ENCODE results near the gene SLC37A1. TPM values are rescaled to one million over a fixed set of nuclear protein-coding genes. Genes with fewer than 3 reads are reported as not detected.
A peak's percentile ranks its signal among the peaks of the same experiment; 100 is the strongest.

SLC37A1 gene
- total and polyA plus RNA-seq, 2 donors from 2014 or later, result 3.4 to 21.8 TPM

GRCh38 chr21:42592156-42592820 lies 78.6 kb downstream of the SLC37A1 start:
- Histone ChIP-seq H3K27me3 (ENCODE audit: control insufficient read depth, insufficient read depth, low read length) (no peaks in the 10 kb centered on the region), H3K36me3 (ENCODE audit: control insufficient read depth in 2 of 3, insufficient read depth in 3 of 3, low read length in 3 of 3) (peaks cover 0 to 4% (median 0%) of the 10 kb centered on the region in 3 donors), H3K27ac (ENCODE audit: low read depth in 2 of 2, low read length in 2 of 2) (no peak overlapping the region), H3K4me3 (ENCODE audit: low read length in 3 of 3) (no peak overlapping the region), H3K4me1 (ENCODE audit: control insufficient read depth in 2 of 3, insufficient read depth in 2 of 3, low read depth in 1 of 3, low read length in 3 of 3) (peaks cover 0 to 8% (median 0%) of the 10 kb centered on the region in 3 donors), H3K9ac (ENCODE audit: low read length in 3 of 3) (no peak overlapping the region), H3K9me3 (ENCODE audit: control insufficient read depth in 2 of 3, insufficient read depth in 1 of 3, low read length in 3 of 3) (peaks cover 0 to under 1% (median 0%) of the 10 kb centered on the region in 3 donors)
- DNase-seq, result no peak
- TF ChIP-seq, protein P1, sequence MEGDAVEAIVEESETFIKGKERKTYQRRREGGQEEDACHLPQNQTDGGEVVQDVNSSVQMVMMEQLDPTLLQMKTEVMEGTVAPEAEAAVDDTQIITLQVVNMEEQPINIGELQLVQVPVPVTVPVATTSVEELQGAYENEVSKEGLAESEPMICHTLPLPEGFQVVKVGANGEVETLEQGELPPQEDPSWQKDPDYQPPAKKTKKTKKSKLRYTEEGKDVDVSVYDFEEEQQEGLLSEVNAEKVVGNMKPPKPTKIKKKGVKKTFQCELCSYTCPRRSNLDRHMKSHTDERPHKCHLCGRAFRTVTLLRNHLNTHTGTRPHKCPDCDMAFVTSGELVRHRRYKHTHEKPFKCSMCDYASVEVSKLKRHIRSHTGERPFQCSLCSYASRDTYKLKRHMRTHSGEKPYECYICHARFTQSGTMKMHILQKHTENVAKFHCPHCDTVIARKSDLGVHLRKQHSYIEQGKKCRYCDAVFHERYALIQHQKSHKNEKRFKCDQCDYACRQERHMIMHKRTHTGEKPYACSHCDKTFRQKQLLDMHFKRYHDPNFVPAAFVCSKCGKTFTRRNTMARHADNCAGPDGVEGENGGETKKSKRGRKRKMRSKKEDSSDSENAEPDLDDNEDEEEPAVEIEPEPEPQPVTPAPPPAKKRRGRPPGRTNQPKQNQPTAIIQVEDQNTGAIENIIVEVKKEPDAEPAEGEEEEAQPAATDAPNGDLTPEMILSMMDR (IDR thresholded peaks at IDR 0.05; ENCODE audit: borderline replicate concordance, extremely low read depth, insufficient read depth), result no peak
- intact Hi-C loops (cut with DNase I), result loop anchor here (10.0 kb wide), 1 partner anchor 223 kb away; no protein-coding TSS in a partner anchor
- FAIRE-seq, result no peak

DNA sequence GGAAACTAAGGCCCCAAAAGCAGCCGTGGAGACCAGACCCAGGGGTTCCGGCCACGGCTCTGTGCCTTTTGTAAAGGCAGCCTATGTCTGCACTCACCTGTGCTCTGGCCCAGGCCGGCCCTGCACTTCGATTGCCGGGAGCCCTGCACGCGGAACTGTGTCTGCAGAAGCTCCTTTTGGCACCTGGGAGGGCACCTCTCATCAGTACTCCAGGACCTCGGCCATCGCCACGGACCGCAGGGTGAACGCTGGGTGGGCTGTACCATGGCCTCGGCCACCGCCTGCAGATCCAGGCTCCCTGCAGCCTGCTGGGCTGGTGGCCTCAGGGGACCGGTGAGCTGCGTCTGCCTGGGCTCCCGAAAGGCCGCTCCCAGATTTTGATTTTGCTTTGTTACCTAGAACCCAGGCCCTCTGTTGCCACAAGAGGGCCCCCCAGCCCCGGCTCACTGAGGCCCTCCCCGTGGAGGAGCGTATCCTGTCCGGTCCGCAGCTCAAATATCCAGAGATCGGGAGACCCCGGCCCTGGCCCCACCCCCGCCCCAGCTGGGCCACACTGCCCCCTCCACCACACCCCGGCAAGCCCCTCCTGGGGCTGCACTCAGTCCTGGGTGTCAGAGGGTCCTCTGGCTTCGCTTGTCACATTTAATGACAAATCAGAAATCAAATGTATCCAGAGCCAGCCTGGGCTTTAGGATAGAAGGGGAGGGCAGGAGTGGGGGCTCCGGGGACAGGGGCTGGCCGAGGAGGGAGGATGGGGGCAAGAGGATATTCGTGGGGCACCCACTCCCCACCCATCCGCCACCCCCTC lies 79.6 kb downstream of the SLC37A1 start:
- peak overlapping the region in 1 of 3 donors; percentile 51 for H3K9ac ChIP-seq (ENCODE audit: low read length in 3 of 3)
- peaks cover 0 to 8% (median 0%) of the 10 kb centered on the region in 3 donors for H3K4me1 ChIP-seq (ENCODE audit: control insufficient read depth in 2 of 3, insufficient read depth in 2 of 3, low read depth in 1 of 3, low read length in 3 of 3)
- FAIRE-seq (no peak), DNase-seq (peak; percentile 87 to 91 (median 89))
- intact Hi-C loops (cut with DNase I), result loop anchor here (10.0 kb wide), 1 partner anchor 222 kb away; no protein-coding TSS in a partner anchor
- TF ChIP-seq, protein P1 (IDR thresholded peaks at IDR 0.05; ENCODE audit: borderline replicate concordance, extremely low read depth, insufficient read depth), result peak; percentile 77
- H3K9me3 ChIP-seq (ENCODE audit: control insufficient read depth in 2 of 3, insufficient read depth in 1 of 3, low read length in 3 of 3), result peaks cover 0 to 6% (median 0%) of the 10 kb centered on the region in 3 donors
- peak overlapping the region in 1 of 2 donors; percentile 51 for H3K27ac ChIP-seq (ENCODE audit: low read depth in 2 of 2, low read length in 2 of 2)
- H3K36me3 ChIP-seq (ENCODE audit: control insufficient read depth in 2 of 3, insufficient read depth in 3 of 3, low read length in 3 of 3), result peaks cover 0 to 4% (median 2%) of the 10 kb centered on the region in 3 donors
- no peak overlapping the region for H3K4me3 ChIP-seq (ENCODE audit: low read length in 3 of 3)
- no peaks in the 10 kb centered on the region for H3K27me3 ChIP-seq (ENCODE audit: control insufficient read depth, insufficient read depth, low read length)

DNA sequence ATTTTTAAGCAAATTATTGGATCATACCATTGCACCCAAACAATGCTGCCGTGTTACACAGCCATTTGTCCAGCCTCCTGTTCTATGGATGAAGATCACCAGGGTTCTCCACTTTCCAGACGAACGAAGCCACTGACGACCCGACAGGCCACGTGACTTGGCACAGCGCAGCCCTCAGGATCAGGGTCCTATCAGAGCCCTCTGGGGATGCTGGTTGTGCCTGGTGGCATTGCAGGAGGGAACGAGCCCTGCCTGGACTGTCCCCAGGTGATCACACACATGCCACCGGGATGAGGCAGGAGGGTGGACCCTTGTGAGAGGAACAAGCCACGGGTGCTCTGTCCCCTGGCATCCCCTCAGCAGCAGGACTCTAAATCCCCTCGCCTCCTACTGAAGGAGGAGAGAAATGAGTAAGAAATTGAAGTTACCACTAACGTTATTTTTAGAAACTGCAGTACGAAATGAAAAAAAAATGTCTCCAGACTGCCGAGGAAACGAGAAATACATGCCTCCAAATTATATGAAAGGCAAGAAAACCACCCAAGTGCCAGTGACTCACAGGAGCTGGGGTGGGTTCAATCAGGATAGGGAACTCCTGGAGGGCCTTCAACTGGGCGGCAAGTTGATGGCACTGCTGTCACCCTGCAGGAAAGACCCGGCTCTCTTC lies 81.1 kb downstream of the SLC37A1 start:
- DNase-seq, result peak in 1 of 5 donors; percentile 69
- Histone ChIP-seq H3K27ac (ENCODE audit: low read depth in 2 of 2, low read length in 2 of 2) (no peak overlapping the region), H3K4me3 (ENCODE audit: low read length in 3 of 3) (no peak overlapping the region), H3K9me3 (ENCODE audit: control insufficient read depth in 2 of 3, insufficient read depth in 1 of 3, low read length in 3 of 3) (peaks cover 0 to 6% (median 0%) of the 10 kb centered on the region in 3 donors), H3K27me3 (ENCODE audit: control insufficient read depth, insufficient read depth, low read length) (no peaks in the 10 kb centered on the region), H3K4me1 (ENCODE audit: control insufficient read depth in 2 of 3, insufficient read depth in 2 of 3, low read depth in 1 of 3, low read length in 3 of 3) (peaks cover 0 to 8% (median 0%) of the 10 kb centered on the region in 3 donors), H3K9ac (ENCODE audit: low read length in 3 of 3) (no peak overlapping the region), H3K36me3 (ENCODE audit: control insufficient read depth in 2 of 3, insufficient read depth in 3 of 3, low read length in 3 of 3) (peaks cover 0 to 5% (median 4%) of the 10 kb centered on the region in 3 donors)
- TF ChIP-seq, protein P1 (IDR thresholded peaks at IDR 0.05; ENCODE audit: borderline replicate concordance, extremely low read depth, insufficient read depth), result no peak
- intact Hi-C loops (cut with DNase I), result loop anchor here (10.0 kb wide), 1 partner anchor 220 kb away; no protein-coding TSS in a partner anchor
- no peak for FAIRE-seq

All from kidney (tissue), 14 donors.